Stimulated activated CD8-positive, alpha-beta memory T cell treated with anti-CD3 and anti-CD28 coated beads, Interleukin-15, amount 100 ng/mL, for 24 hours (primary cell): ENCODE data around the gene KDM4C.
"Not testable (repeated sequence)": the region's sequence is repeated elsewhere in the genome, so short reads cannot be mapped to it uniquely, and the experiment has no call there.

Experiments
- DNase-seq: peaks from one replicate; pipeline ENCODE4 v3.0.0-alpha.2; 2020; ENCODE audit warnings: low read depth

The KDM4C gene

GRCh38 chr9:6936103-6936502 is 178.3 kb downstream of the KDM4C start:
- no peak for DNase-seq

GRCh38 chr9:6937209-6937608 is 179.4 kb downstream of the KDM4C start:
- no peak for DNase-seq

- no peak for DNase-seq
These were observed 180.7 kb downstream of the KDM4C start for GRCh38 chr9:6938447-6938846.

GRCh38 chr9:6938873-6939272 is 181.1 kb downstream of the KDM4C start:
- no peak for DNase-seq

GRCh38 chr9:6941501-6941900 is 183.7 kb downstream of the KDM4C start:
- DNase-seq, result no peak

GRCh38 chr9:6942406-6942805 is 184.6 kb downstream of the KDM4C start:
- no peak for DNase-seq

- no peak for DNase-seq
These were observed 185.5 kb downstream of the KDM4C start for GRCh38 chr9:6943293-6943692.

- DNase-seq, result no peak
These were observed 186.3 kb downstream of the KDM4C start for GRCh38 chr9:6944093-6944551.

- no peak for DNase-seq
These were observed 187.1 kb downstream of the KDM4C start for GRCh38 chr9:6944896-6945295.

GRCh38 chr9:6945816-6946215 is 188.0 kb downstream of the KDM4C start:
- no peak for DNase-seq

- no peak for DNase-seq
These were observed 188.9 kb downstream of the KDM4C start for GRCh38 chr9:6946583-6947166.

- DNase-seq, result not testable (repeated sequence)
These were observed 191.1 kb downstream of the KDM4C start for GRCh38 chr9:6948921-6949320.

- DNase-seq, result no peak
These were observed 197.6 kb downstream of the KDM4C start for GRCh38 chr9:6955251-6955921.

GRCh38 chr9:6956879-6957278 is 199.1 kb downstream of the KDM4C start:
- no peak for DNase-seq

GRCh38 chr9:6959270-6960000 is 201.7 kb downstream of the KDM4C start:
- no peak for DNase-seq

- no peak for DNase-seq
These were observed 203.0 kb downstream of the KDM4C start for GRCh38 chr9:6960777-6961176.

- no peak for DNase-seq
These were observed 204.2 kb downstream of the KDM4C start for GRCh38 chr9:6961845-6962522.

GRCh38 chr9:6965566-6965965 is 207.8 kb downstream of the KDM4C start:
- no peak for DNase-seq

GRCh38 chr9:6968271-6968670 is 210.5 kb downstream of the KDM4C start:
- no peak for DNase-seq

GRCh38 chr9:6969805-6970204 is 212.0 kb downstream of the KDM4C start:
- no peak for DNase-seq

- DNase-seq, result no peak
These were observed 215.3 kb downstream of the KDM4C start for GRCh38 chr9:6973089-6973488.

- DNase-seq, result no peak
These were observed 216.0 kb downstream of the KDM4C start for GRCh38 chr9:6973762-6974161.

- DNase-seq, result no peak
These were observed 217.4 kb downstream of the KDM4C start for GRCh38 chr9:6975198-6975597.
